ENCODE results near the gene FTL. TPM values are rescaled to one million over a fixed set of nuclear protein-coding genes. Genes with fewer than 3 reads are reported as not detected.

Gene FTL
- total and polyA plus RNA-seq, 8 donors: 394 to 1,473 (median 841) TPM

GRCh38 chr19:48975947-48976847 lies 11.1 kb downstream of the FTL start:
- TF ChIP-seq CTCF (IDR thresholded peaks at IDR 0.05): no peak
- no peak for FAIRE-seq
- WGBS, 2 donors: 91% methylated on average over 13 of the region's 13 CpGs
- Histone ChIP-seq H3K4me3 (no peak overlapping the region), H3K27ac (no peak overlapping the region), H3K27me3 (no peaks in the 10 kb centered on the region), H3K4me1 (no peaks in the 10 kb centered on the region), H3K9me3 (no peaks in the 10 kb centered on the region), H3K36me3 (no peaks in the 10 kb centered on the region)
- intact Hi-C loops (cut with DNase I): no loop called here
- ATAC-seq: peak in 1 of 4 donors; percentile 34
- DNase-seq: no peak

GRCh38 chr19:48977061-48977460 lies 12.0 kb downstream of the FTL start:
- 76 to 78% methylated on average over 2 of the region's 2 CpGs for WGBS, 2 donors
- H3K4me3 ChIP-seq: no peak overlapping the region
- ATAC-seq (no peak), DNase-seq (no peak), FAIRE-seq (no peak)
- no peaks in the 10 kb centered on the region for H3K36me3 ChIP-seq
- no peak for TF ChIP-seq CTCF (IDR thresholded peaks at IDR 0.05)
- intact Hi-C loops (cut with DNase I): no loop called here
- no peak overlapping the region for H3K27ac ChIP-seq
- H3K27me3 ChIP-seq: no peaks in the 10 kb centered on the region
- H3K4me1 ChIP-seq: no peaks in the 10 kb centered on the region
- no peaks in the 10 kb centered on the region for H3K9me3 ChIP-seq

- no peaks in the 10 kb centered on the region for H3K4me1 ChIP-seq
- no peak for FAIRE-seq
- peak in 1 of 4 donors; percentile 24 for ATAC-seq
- no peaks in the 10 kb centered on the region for H3K27me3 ChIP-seq
- H3K36me3 ChIP-seq: peaks cover 0 to 8% (median 0%) of the 10 kb centered on the region in 3 donors
- TF ChIP-seq CTCF (IDR thresholded peaks at IDR 0.05): no peak
- no peaks in the 10 kb centered on the region for H3K9me3 ChIP-seq
- WGBS, 2 donors: 96% methylated on average over 9 of the region's 9 CpGs
- no peak for DNase-seq
- intact Hi-C loops (cut with DNase I): no loop called here
- H3K27ac ChIP-seq: no peak overlapping the region
- H3K4me3 ChIP-seq: no peak overlapping the region
Observed at GRCh38 chr19:48982280-48982679, 17.2 kb downstream of the FTL start.

- Histone ChIP-seq H3K9me3 (no peaks in the 10 kb centered on the region), H3K27ac (no peak overlapping the region), H3K36me3 (peaks cover 0 to 8% (median 0%) of the 10 kb centered on the region in 3 donors), H3K27me3 (no peaks in the 10 kb centered on the region), H3K4me1 (no peaks in the 10 kb centered on the region), H3K4me3 (no peak overlapping the region)
- WGBS, 2 donors: 90 to 94% methylated on average over 13 of the region's 13 CpGs
- ATAC-seq (no peak), FAIRE-seq (no peak), DNase-seq (no peak)
- intact Hi-C loops (cut with DNase I): no loop called here
- TF ChIP-seq CTCF (IDR thresholded peaks at IDR 0.05): no peak
Observed at GRCh38 chr19:48985711-48986110, 20.6 kb downstream of the FTL start.

GRCh38 chr19:48986211-48986610 lies 21.1 kb downstream of the FTL start:
- intact Hi-C loops (cut with DNase I): no loop called here
- ATAC-seq (no peak), FAIRE-seq (no peak), DNase-seq (no peak)
- no peak for TF ChIP-seq CTCF (IDR thresholded peaks at IDR 0.05)
- WGBS, 2 donors: 98% methylated on average over 3 of the region's 3 CpGs
- Histone ChIP-seq H3K9me3 (no peaks in the 10 kb centered on the region), H3K36me3 (peaks cover 0 to 8% (median 0%) of the 10 kb centered on the region in 3 donors), H3K4me1 (no peaks in the 10 kb centered on the region), H3K4me3 (no peak overlapping the region), H3K27ac (no peak overlapping the region), H3K27me3 (no peaks in the 10 kb centered on the region)
